GM21576 (cell line): ENCODE data around the gene NOP14.
"Not testable (repeated sequence)": the region's sequence is repeated elsewhere in the genome, so short reads cannot be mapped to it uniquely, and the experiment has no call there.

Source experiments
- ATAC-seq: cut with Tn5 transposase; IDR thresholded peaks from one replicate; pipeline ENCODE4 v1.9.1; 2021; ENCODE audit warnings: mild to moderate bottlenecking, moderate library complexity; ENCODE audit not compliant: unreplicated experiment

Gene NOP14

GRCh38 chr4:2962614-2963174 is 512 bp downstream of the NOP14 start:
- peak; percentile 16 for ATAC-seq

DNA sequence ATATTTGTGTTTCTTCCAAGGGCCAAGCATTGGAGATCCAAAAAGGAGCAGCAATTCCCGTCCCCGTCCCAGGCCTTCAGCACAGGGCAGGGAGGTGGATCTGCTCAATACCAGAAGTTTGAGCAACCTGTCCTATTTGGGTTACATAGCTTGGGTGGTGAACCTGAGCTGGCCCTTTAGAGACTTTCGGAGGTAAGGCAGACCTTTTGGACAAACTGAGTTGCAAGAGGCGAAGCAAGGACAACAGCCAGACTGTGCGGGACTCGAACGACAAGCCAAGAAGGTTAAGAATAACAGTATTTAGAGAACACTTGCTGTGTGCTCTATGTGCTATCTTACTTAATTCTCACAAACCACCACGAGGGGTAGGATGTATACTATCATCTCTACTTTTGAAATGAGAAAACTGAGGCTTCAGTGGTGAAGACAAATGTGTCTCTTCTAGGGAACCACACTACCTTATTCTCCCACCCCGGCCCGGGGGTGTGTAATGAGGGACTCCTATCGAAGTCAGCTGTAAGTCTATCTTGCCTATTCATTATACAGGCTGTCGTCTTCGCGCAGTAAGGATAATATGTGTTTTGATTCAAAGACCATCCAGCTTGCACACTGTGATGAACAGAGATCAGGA is 1.3 kb downstream of the NOP14 start:
- no peak for ATAC-seq

GRCh38 chr4:2961421-2961810 is 1.8 kb downstream of the NOP14 start:
- ATAC-seq, result no peak

- not testable (repeated sequence) for ATAC-seq
Measured at GRCh38 chr4:2960450-2960849, 2.8 kb downstream of the NOP14 start.

DNA sequence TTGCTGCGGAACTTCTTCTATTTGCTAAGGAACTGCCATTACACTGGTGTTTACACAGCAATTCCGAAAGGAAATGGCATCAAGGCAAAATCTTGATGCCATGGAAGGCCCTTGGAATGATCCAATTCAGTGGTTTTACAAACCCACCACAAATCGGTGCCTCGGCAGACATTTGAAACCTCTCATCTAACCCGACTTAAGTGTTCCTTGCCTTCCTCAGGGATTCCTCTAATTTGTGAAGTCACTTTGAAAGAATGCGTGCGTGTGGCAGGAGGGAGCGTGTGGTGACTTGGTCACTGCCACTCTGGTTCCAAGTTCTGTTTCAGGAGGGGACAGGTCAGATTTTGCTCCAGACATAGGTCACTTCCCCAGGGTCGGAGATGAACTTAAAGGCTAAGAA is 4.8 kb downstream of the NOP14 start:
- ATAC-seq, result no peak

DNA sequence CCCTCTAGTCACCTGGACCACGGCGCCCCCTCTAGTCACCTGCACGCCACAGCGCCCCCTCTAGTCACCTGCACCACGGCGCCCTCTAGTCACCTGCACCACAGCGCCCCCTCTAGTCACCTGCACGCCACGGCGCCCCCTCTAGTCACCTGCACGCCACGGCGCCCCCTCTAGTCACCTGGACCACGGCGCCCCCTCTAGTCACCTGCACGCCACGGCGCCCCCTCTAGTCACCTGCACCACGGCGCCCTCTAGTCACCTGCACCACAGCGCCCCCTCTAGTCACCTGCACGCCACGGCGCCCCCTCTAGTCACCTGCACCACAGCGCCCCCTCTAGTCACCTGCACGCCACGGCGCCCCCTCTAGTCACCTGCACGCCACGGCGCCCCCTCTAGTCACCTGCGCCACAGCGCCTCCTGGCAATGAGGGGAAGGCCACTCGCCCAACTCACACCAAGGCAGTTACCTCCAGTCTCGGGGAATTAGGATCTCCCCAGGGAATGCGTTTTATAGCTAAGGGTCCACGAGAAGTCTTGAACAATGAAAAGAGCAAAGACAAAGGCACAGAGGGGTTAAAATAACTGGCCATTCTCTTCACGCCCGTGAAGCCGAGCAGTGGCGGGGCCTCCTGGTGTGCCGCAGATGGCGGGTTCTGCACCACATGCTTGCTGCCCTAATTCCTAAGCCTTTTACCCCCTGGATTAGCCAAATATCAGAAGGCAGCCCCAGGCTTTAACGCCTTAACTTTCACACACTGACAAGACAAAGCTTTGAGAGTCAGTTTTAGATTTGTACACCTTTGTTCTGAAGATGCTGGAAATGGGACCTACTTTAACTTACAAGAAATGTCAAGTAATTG is 7.8 kb downstream of the NOP14 start:
- not testable (repeated sequence) for ATAC-seq

DNA sequence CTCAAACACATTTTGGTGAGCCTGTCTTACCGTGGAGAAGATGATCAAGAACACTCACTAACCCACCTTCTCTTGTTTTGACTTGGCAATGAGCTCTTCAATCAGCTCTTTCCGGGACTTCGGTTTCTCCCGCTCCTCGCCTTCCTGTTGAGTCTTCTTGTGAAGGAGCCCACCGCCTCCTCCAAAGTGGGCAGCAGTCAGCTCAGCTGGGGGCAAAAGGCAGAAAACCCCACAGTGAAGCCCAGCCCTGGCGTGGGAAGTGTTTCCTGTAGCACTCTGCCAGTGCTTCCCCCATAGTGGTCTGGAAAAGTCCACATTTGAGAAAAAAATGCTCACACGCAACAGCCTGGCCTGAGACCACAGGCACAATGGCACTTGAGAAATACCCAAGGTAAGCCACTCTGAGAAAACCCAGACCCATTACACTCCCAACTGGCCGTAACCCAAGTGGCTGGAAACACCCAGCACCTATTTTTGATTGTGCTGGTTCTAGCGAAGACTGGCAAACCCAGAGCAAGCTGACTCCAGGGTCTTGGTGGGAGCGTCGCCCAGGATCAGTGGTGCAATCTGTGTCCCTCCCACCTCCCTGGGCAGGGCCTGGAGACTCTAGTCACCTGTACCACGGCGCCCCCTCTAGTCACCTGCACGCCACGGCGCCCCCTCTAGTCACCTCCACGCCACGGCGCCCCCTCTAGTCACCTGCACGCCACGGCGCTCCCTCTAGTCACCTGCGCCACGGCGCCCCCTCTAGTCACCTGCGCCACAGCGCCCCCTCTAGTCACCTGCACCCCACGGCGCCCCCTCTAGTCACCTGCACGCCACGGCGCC is 8.6 kb downstream of the NOP14 start:
- no peak for ATAC-seq

GRCh38 chr4:2953496-2953895 is 9.7 kb downstream of the NOP14 start:
- no peak for ATAC-seq

DNA sequence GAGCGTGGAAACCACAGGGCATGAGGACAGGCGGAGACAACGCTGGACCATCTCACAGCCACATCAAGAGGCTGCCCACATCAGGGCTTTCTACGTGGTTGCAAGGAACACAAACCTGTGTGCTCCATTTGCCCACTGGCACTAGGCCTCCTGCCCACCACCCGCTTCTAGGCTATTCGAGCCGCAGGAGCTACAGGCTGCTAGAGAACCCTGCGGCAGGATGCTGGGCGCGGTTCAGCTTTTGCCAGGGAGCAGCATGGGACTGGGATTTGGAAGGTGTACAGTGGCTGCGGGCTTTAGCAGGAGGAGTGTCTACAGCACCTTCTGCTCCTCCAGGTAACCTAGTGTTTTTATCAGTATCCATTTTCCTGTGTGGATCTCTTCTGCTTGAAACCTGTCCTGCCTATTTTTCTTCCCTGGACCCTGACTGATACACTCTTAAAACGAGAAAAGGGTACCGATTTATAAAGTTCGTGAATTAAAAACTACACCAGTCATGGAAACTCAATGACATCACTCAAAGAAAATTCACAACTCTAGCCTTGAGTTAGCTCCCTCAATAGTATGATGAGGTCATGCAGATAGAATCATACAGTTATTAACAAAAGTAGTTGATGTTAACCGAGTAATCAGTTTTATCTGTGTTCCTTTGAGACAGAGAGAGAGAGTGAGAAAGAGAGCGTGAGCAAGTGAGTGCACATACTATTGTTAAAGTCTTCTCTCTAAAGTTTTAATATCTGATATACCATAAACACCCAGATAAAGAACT is 12.8 kb downstream of the NOP14 start:
- ATAC-seq, result no peak

DNA sequence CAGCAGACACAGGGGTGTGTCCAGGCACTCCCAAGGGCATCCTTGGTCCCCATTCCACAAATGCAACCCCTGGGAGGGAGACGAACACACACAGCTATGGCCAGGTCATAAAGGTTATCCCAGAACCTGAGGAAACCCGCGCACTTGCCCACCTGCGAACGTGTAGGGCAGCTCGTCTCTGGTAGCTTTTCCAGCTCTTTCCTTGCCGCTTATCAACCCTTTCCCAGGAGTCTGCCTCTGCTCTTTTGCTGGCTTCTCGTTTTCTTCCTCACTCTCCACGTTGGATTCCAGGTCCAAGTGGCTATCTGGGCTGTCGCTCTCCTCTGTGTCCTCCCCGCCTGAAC is 13.5 kb downstream of the NOP14 start:
- ATAC-seq, result no peak

GRCh38 chr4:2948895-2949781 is 14.1 kb downstream of the NOP14 start:
- ATAC-seq, result no peak

- ATAC-seq, result no peak
Measured at GRCh38 chr4:2947926-2948325, 15.3 kb downstream of the NOP14 start.

DNA sequence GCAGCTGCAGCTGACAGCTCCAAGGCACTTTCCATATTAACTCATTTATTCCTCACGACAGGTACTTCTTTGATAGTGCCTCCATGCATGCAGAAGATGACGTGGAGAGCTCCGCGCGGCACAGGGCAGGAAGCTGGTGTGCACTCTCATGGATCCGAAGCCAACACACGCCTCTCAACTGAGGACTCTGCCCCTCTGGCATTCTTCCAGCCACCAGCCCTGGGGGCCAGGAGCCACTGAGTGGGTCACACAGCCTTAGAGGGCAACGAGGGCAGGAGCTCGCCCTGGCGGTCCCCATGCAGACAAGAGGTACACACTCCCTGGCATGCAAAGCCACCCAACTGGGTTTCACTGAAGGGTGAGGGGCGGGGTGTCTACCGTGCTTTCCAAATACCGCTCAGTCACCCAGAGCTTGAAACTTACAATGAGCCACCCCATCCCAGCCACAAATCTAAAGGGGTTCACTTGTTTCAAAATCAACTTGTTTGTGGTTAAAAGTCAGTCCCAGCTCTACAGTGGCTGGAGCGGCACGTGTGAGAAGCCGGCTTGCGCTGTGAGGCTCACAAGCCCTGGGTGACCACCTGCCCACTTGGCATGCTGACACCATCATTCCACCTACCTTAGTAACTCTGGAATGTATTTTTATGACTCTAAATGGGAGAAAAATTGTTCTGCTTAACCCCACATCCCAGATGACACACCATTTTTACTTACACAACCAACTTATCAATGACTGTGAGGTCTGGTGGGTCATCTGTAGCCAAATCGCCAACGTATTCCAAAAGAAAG is 16.2 kb downstream of the NOP14 start:
- ATAC-seq, result no peak

GRCh38 chr4:2945619-2946604 is 17.3 kb downstream of the NOP14 start:
- not testable (repeated sequence) for ATAC-seq

DNA sequence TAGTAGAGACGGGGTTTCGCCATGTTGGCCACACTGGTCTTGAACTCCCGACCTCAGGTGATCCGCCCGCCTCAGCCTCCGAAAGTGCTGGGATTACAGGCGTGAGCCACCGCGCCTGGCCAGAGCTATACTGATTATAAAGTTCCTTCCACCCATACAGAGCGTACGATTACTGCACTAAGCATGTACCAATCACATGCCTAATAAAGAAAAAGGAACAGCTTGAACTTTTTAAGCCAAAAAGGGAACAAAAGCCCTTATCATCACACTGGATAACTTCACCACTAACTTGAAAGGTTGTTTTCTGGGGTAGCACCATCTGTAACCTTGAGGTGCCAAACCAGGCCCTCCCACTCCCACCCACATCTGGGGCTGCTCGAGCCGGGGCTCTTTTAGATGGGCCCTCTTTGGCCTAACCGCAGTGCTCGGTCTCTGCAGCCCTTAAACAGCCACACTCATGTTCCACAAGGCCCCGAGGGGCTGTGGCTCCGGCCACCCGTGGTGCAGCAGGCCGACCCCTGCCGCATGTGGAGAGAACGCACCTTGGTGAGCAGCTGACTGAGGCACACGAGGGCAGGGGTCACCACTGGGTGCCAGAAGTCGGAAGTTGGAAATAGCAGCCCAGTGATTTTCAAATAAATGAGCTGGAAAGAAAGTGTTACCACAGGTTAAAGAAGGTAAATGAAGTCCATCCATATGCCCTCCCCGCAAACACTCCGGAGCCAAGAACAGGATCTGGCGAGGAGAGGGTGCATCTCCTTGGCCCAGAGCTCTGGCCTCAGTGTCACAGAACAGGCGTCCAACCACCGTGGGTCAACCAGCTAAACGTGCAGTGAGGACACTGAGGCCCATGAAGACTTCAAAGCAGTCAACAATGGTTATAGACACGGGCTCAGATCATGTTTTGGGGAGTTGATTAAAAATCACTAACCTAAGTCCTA is 18.4 kb downstream of the NOP14 start:
- no peak for ATAC-seq

GRCh38 chr4:2944091-2944482 is 19.1 kb downstream of the NOP14 start:
- ATAC-seq, result no peak
